Stimulated activated CD4-positive, alpha-beta T cell treated with anti-CD3 and anti-CD28 coated beads, Interleukin-1b, Interleukin-23, amount 100 ng/mL, for 1 hour (primary cell): ENCODE data around the gene PHF21B.
"Not testable (repeated sequence)": the region's sequence is repeated elsewhere in the genome, so short reads cannot be mapped to it uniquely, and the experiment has no call there.

Experiments
- DNase-seq, 2 donors: peaks; one replicate each; pipeline ENCODE4 v3.0.0-alpha.2; 2020; ENCODE audit warnings: low read depth in 2 of 2

PHF21B gene

GRCh38 chr22:44933666-44934453 lies 75.9 kb downstream of the PHF21B start:
- DNase-seq = no peak

GRCh38 chr22:44932493-44932892 lies 77.3 kb downstream of the PHF21B start:
- no peak for DNase-seq

GRCh38 chr22:44931766-44932165 lies 78.0 kb downstream of the PHF21B start:
- DNase-seq = no peak

GRCh38 chr22:44931077-44931540 lies 78.7 kb downstream of the PHF21B start:
- no peak for DNase-seq

- no peak for DNase-seq
Measured at GRCh38 chr22:44930711-44931035, 79.1 kb downstream of the PHF21B start.

- DNase-seq = no peak
Measured at GRCh38 chr22:44930016-44930710, 79.6 kb downstream of the PHF21B start.

- no peak for DNase-seq
Measured at GRCh38 chr22:44929359-44930015, 80.3 kb downstream of the PHF21B start.

GRCh38 chr22:44928711-44929358 lies 81.0 kb downstream of the PHF21B start:
- no peak for DNase-seq

- no peak for DNase-seq
Measured at GRCh38 chr22:44928136-44928463, 81.7 kb downstream of the PHF21B start.

GRCh38 chr22:44927463-44928135 lies 82.2 kb downstream of the PHF21B start:
- no peak for DNase-seq

GRCh38 chr22:44926491-44927415 lies 83.1 kb downstream of the PHF21B start:
- DNase-seq = no peak

- no peak for DNase-seq
Measured at GRCh38 chr22:44926124-44926475, 83.7 kb downstream of the PHF21B start.

- DNase-seq = no peak
Measured at GRCh38 chr22:44925465-44926123, 84.2 kb downstream of the PHF21B start.

- DNase-seq = no peak
Measured at GRCh38 chr22:44924710-44925109, 85.1 kb downstream of the PHF21B start.

- no peak for DNase-seq
Measured at GRCh38 chr22:44924098-44924497, 85.7 kb downstream of the PHF21B start.

GRCh38 chr22:44921766-44922165 lies 88.0 kb downstream of the PHF21B start:
- not testable (repeated sequence) for DNase-seq

- DNase-seq = no peak
Measured at GRCh38 chr22:44920183-44920582, 89.6 kb downstream of the PHF21B start.

GRCh38 chr22:44919691-44920090 lies 90.1 kb downstream of the PHF21B start:
- no peak for DNase-seq

GRCh38 chr22:44918925-44919392 lies 90.8 kb downstream of the PHF21B start:
- DNase-seq = no peak
